HEK293T (cell line): Measurements from ENCODE around the gene IBSP.

Experiments used
- CTCF ChIA-PET: fragments of 350-600 bp; formaldehyde crosslinking; extraction: SDS; loops from one replicate; lab custom pipeline; 2021; ENCODE audit warnings: antibody characterized with exemption, inconsistent platforms; lab: Yijun Ruan, JAX
- POLR2A ChIA-PET: fragments of 350-600 bp; formaldehyde crosslinking; extraction: SDS; loops from one replicate; lab custom pipeline; 2020; ENCODE audit warnings: antibody characterized with exemption, inconsistent platforms; lab: Yijun Ruan, JAX
- DNase-seq: peaks from one replicate; pipeline ENCODE4 v3.0.0; 2012; ENCODE audit warnings: mixed read lengths; ENCODE audit errors: extremely low spot score
- ARNT ChIP-seq: fragments of 450-650 bp; IDR thresholded peaks from 2 replicates; pipeline ENCODE4 v1.6.1; 2017; ENCODE audit warnings: mild to moderate bottlenecking
- BHLHE40 ChIP-seq: fragments of 450-650 bp; IDR thresholded peaks from 2 replicates; pipeline ENCODE4 v1.6.1; 2016; ENCODE audit warnings: mild to moderate bottlenecking, moderate library complexity, borderline replicate concordance
- CTBP1 ChIP-seq: fragments of 450-650 bp; IDR thresholded peaks from 2 replicates; pipeline ENCODE4 v1.6.1; 2016; ENCODE audit warnings: borderline replicate concordance
- ELF4 ChIP-seq: fragments of 450-650 bp; IDR thresholded peaks from 2 replicates; pipeline ENCODE4 v1.6.1; 2017; ENCODE audit warnings: antibody characterized with exemption
- FOXA1 ChIP-seq: fragments of 450-650 bp; IDR thresholded peaks from 2 replicates; pipeline ENCODE4 v1.6.1; 2016; ENCODE audit warnings: mild to moderate bottlenecking
- FOXK2 ChIP-seq: fragments of 450-650 bp; IDR thresholded peaks from 2 replicates; pipeline ENCODE4 v1.6.1; 2016; ENCODE audit warnings: mild to moderate bottlenecking
- FOXM1 ChIP-seq: fragments of 450-650 bp; IDR thresholded peaks from 2 replicates; pipeline ENCODE4 v1.6.1; 2017; ENCODE audit warnings: mild to moderate bottlenecking, borderline replicate concordance
- HDGF ChIP-seq: fragments of 450-650 bp; IDR thresholded peaks from 2 replicates; pipeline ENCODE4 v1.6.1; 2017; ENCODE audit warnings: antibody characterized with exemption, borderline replicate concordance
- L3MBTL2 ChIP-seq: fragments of 450-650 bp; conservative IDR thresholded peaks from 2 replicates; pipeline ENCODE4 v1.6.1; 2016; ENCODE audit warnings: mild to moderate bottlenecking
- LEF1 ChIP-seq: fragments of 450-650 bp; IDR thresholded peaks from 2 replicates; pipeline ENCODE4 v1.6.1; 2017; ENCODE audit warnings: mild to moderate bottlenecking, borderline replicate concordance
- NFRKB ChIP-seq: fragments of 450-650 bp; IDR thresholded peaks from 2 replicates; pipeline ENCODE4 v1.6.1; 2016; ENCODE audit warnings: mild to moderate bottlenecking, moderate library complexity
- SP1 ChIP-seq: fragments of 450-650 bp; IDR thresholded peaks from 2 replicates; pipeline ENCODE4 v1.6.1; 2017
- SUZ12 ChIP-seq: fragments of 450-650 bp; IDR thresholded peaks from 2 replicates; pipeline ENCODE4 v1.6.1; 2016; ENCODE audit warnings: mild to moderate bottlenecking
- TARDBP ChIP-seq: fragments of 450-650 bp; IDR thresholded peaks from 2 replicates; pipeline ENCODE4 v1.6.1; 2016
- ZNF384 ChIP-seq: fragments of 450-650 bp; IDR thresholded peaks from 2 replicates; pipeline ENCODE4 v1.6.1; 2016
- TF ChIP-seq, protein P1 (sequence below): fragments of 450-650 bp; IDR thresholded peaks from 2 replicates; pipeline ENCODE4 v1.6.1; 2016

IBSP gene

DNA sequence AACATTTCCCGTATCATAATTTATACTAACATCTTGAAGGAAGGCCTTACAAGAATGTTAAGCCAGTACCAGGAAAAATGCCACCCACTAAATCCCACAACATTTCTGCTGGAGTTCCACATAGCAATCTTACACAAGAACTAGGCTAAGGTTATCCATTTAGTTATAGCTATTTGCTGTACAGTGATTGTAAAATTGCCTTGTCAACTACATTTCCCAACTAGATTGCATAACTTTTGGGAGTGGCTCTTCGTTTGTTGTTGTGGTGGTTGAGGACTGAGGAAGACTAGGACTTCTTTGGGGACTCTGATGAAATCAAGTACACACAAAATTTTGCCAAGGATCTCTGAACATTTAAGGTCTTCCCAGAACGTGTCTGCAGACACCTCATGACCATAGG, 8.0 kb downstream of the IBSP start:
- CTCF ChIA-PET = no interaction called here
- POLR2A ChIA-PET = no interaction called here
- TF ChIP-seq FOXM1 (no peak), L3MBTL2 (no peak), ZNF384 (no peak)
- no peak for DNase-seq

DNA sequence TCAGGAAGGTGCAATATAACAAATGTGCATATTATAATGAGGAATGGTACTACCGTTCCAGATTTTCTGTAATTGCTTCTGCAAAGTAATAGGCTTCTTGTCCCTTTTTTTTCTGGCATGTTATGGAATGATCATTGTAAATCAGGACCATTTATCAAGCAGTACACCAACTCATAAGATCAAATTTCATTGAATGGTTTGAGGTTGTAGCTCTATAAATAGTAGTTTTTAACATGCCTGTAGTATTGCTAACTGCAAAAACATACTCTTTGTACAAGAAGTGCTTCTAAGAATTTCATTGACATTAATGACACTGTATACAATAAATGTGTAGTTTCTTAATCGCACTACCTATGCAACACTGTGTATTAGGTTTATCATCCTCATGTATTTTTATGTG, 12.6 kb downstream of the IBSP start:
- CTCF ChIA-PET = no interaction called here

DNA sequence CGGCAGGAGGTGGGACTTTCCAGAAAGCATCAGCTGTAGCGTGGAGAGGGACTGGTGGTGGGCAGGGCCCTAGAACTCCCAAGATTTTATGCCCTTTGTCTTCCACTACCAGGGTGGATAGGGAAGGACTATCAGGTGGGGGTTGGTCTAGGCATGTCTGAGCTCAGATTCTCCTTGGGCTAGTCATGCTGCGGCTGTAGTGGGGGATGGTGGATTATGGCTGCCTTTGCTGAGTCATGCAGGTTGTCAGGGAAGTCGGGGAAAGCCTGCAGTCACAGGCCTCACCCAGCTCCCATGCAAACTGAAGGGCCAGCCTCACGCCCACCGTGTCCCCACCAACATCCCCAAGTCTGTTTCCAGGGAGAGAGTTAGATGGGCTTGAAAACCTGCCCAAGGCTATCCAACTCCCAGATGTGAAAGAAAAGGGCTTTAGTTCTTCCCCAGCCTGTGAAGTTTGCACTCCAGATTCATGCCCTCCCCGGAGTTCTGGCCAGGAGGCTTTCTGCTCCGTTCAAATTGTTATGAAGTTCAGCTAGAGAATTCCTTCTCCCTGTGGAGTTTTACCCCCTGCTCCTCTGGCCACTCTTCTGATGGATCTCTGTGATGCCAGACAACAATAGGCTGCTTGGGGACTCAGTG, 20.0 kb downstream of the IBSP start:
- CTCF ChIA-PET = no interaction called here
- TF ChIP-seq L3MBTL2 (no peak), CTBP1 (no peak), FOXK2 (no peak), HDGF (no peak), ZNF384 (no peak), FOXM1 (no peak), ELF4 (no peak), SP1 (no peak), LEF1 (no peak), NFRKB (no peak), BHLHE40 (no peak), FOXA1 (no peak), TARDBP (no peak), SUZ12 (no peak), ARNT (no peak)
- TF ChIP-seq, protein P1, sequence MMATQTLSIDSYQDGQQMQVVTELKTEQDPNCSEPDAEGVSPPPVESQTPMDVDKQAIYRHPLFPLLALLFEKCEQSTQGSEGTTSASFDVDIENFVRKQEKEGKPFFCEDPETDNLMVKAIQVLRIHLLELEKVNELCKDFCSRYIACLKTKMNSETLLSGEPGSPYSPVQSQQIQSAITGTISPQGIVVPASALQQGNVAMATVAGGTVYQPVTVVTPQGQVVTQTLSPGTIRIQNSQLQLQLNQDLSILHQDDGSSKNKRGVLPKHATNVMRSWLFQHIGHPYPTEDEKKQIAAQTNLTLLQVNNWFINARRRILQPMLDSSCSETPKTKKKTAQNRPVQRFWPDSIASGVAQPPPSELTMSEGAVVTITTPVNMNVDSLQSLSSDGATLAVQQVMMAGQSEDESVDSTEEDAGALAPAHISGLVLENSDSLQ = no peak
- POLR2A ChIA-PET = no interaction called here
- no peak for DNase-seq

More for the DNA sequence above, 12.6 kb downstream of the IBSP start:
- POLR2A ChIA-PET = no interaction called here
- TF ChIP-seq L3MBTL2 = no peak
- no peak for TF ChIP-seq SUZ12
- no peak for TF ChIP-seq BHLHE40
- TF ChIP-seq ELF4 = no peak
- TF ChIP-seq ARNT = no peak
- TF ChIP-seq FOXA1 = no peak
- no peak for TF ChIP-seq LEF1
- no peak for TF ChIP-seq FOXM1
- TF ChIP-seq, protein P1 = no peak
- TF ChIP-seq HDGF = no peak
- TF ChIP-seq NFRKB = no peak
- TF ChIP-seq TARDBP = no peak
- no peak for TF ChIP-seq FOXK2
- no peak for TF ChIP-seq SP1
- no peak for TF ChIP-seq CTBP1
- no peak for TF ChIP-seq ZNF384
- DNase-seq = no peak

DNA sequence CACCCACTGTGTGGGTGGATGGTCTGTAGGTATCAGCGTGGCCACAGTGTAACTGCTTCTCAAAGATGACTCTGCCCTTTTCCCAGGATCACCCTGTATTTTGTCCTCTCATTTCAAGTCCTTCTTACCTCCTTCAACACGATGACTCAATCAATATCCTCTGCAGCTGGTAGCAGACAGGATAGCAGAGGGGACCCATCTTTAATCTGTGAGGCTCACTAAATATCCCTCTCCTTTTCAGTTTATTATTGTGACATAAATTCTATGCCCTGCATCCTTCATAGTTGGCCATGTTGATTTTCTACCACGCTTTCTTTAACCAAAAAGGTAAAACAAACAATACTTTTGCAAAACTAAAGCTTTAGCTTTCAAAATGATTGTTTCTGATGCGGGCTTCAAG, 23.8 kb downstream of the IBSP start:
- POLR2A ChIA-PET = no interaction called here
- DNase-seq = no peak
- TF ChIP-seq FOXM1 (no peak), NFRKB (no peak), SUZ12 (no peak), L3MBTL2 (no peak), ZNF384 (no peak), FOXK2 (no peak), LEF1 (no peak), HDGF (no peak), BHLHE40 (no peak), TARDBP (no peak), ARNT (no peak), SP1 (no peak), CTBP1 (no peak), ELF4 (no peak)
- TF ChIP-seq, protein P1 = no peak
- CTCF ChIA-PET = no interaction called here

DNA sequence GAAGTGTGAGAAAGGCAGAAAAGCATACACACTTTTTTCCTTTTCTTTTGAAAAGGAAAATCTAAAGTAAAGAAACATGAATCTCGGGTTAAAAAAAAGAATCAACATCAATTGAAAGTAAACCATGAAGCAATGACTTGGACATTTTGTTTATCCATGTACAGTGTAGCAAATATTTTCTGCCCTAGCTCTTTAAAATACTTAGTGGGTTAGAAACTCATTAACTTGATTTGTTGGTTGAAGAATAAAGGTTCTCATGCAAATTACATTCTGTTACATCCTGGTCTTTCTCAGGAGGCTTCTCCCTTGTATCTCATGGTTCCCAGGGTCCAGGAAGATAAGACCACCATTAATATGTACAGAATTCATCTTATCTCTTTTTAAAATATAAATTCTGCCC, 24.4 kb downstream of the IBSP start:
- POLR2A ChIA-PET = no interaction called here
- DNase-seq = no peak
- TF ChIP-seq, protein P1 = no peak
- CTCF ChIA-PET = no interaction called here

DNA sequence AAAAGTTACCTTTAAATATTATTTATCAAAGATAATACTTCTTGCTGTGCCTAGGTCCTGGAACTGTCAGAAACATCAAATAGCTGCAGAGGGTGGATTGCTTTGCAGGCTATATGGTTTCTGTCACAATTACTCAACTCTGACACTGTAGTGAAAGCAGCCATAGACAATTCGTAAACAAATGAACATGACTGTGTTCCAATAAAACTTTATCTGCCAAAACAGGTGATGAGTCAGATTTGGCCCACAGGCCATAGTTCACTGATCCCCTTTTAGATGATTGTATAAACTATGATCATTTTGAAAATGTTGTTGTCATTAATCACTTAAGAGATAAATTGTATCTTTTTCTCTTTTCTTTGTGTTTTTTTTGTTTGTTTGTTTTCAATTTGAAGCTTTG, 25.0 kb downstream of the IBSP start:
- CTCF ChIA-PET = no interaction called here
- POLR2A ChIA-PET = no interaction called here
- no peak for TF ChIP-seq HDGF
- DNase-seq = no peak
